OCI-LY3 (cell line): ENCODE measurements around the gene CCDC50.

ENCODE experiments used
- EZH2phosphoT487 ChIP-seq: fragments of 200-600 bp; shearing (Covaris generic); IDR thresholded peaks from 2 replicates; pipeline ENCODE4 v1.6.1; 2018; ENCODE audit warnings: antibody characterized with exemption, mixed run types, low read depth
- TF ChIP-seq, protein P1 (sequence below): fragments of 200-600, 300-600 bp; sonication (generic); IDR thresholded peaks from 2 replicates; pipeline ENCODE4 v1.5.1; 2014; ENCODE audit warnings: antibody characterized with exemption, low read length, low read depth

DNA sequence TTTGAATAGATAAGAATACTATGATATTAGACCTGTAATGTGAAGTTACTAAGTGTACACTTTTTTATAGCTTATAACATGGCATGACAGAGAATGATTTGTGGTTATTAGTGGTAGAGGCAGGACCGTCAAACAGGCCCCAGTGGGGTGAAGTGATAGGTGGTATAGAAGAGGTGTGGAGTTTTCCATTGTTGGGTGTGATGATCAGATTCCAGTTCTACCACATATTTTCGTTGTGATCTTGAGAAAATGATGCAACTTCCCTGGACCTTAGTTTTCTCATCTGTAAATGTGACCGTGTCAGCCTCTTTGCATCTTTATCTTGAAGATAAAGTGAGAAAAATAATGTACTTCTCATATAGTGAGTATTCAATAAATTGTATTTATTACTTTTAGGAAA, 31.4 kb downstream of the CCDC50 start:
- TF ChIP-seq, protein P1, sequence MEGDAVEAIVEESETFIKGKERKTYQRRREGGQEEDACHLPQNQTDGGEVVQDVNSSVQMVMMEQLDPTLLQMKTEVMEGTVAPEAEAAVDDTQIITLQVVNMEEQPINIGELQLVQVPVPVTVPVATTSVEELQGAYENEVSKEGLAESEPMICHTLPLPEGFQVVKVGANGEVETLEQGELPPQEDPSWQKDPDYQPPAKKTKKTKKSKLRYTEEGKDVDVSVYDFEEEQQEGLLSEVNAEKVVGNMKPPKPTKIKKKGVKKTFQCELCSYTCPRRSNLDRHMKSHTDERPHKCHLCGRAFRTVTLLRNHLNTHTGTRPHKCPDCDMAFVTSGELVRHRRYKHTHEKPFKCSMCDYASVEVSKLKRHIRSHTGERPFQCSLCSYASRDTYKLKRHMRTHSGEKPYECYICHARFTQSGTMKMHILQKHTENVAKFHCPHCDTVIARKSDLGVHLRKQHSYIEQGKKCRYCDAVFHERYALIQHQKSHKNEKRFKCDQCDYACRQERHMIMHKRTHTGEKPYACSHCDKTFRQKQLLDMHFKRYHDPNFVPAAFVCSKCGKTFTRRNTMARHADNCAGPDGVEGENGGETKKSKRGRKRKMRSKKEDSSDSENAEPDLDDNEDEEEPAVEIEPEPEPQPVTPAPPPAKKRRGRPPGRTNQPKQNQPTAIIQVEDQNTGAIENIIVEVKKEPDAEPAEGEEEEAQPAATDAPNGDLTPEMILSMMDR, result no peak
- TF ChIP-seq EZH2phosphoT487, result no peak
